ENCODE data around the gene SLC25A12. TPM values are rescaled to one million over a fixed set of nuclear protein-coding genes. Genes with fewer than 3 reads are reported as not detected.
"Not testable (repeated sequence)": the region's sequence is repeated elsewhere in the genome, so short reads cannot be mapped to it uniquely, and the experiment has no call there.

Gene SLC25A12
- total RNA-seq, 2 experiments from 2014 or later, result 8.7 to 9.5 TPM

DNA sequence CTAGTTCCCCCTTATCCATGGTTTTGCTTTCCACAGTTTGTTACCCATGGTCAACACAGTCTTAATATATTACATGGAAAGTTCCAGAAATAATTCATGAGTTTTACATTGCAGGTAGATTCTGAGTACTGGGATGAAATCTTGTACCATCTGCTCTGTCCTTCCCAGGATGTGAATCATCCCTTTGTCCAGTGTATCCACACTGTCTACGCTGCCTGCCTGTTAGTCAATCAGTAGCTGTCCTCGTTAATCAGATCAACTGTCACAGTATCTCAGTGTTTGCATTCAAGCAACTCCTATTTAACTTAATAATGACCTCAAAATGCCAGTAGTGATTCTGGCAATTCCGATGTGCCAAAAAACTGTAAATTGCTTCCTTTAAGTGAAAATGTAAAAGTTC lies 130.4 kb downstream of the SLC25A12 start:
- Mint-ChIP-seq H3K27me3 (no peaks in the 10 kb centered on the region), H3K4me3 (no peak overlapping the region), H3K4me1 (ENCODE audit: low read depth) (no peaks in the 10 kb centered on the region), H3K9me3 (no peaks in the 10 kb centered on the region), H3K36me3 (ENCODE audit: low read depth) (peaks cover 64% of the 10 kb centered on the region), H3K27ac (no peak overlapping the region)
- TF ChIP-seq, protein P1, sequence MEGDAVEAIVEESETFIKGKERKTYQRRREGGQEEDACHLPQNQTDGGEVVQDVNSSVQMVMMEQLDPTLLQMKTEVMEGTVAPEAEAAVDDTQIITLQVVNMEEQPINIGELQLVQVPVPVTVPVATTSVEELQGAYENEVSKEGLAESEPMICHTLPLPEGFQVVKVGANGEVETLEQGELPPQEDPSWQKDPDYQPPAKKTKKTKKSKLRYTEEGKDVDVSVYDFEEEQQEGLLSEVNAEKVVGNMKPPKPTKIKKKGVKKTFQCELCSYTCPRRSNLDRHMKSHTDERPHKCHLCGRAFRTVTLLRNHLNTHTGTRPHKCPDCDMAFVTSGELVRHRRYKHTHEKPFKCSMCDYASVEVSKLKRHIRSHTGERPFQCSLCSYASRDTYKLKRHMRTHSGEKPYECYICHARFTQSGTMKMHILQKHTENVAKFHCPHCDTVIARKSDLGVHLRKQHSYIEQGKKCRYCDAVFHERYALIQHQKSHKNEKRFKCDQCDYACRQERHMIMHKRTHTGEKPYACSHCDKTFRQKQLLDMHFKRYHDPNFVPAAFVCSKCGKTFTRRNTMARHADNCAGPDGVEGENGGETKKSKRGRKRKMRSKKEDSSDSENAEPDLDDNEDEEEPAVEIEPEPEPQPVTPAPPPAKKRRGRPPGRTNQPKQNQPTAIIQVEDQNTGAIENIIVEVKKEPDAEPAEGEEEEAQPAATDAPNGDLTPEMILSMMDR (IDR thresholded peaks at IDR 0.05), result no peak
- ChIA-PET CTCF (no interaction called here), POLR2A (no interaction called here)
- peaks cover 8% of the 10 kb centered on the region for H3K36me3 ChIP-seq (ENCODE audit: insufficient read depth, low read length)
- no peak for DNase-seq
- no peak overlapping the region for H3K27ac ChIP-seq (ENCODE audit: low read depth in 1 of 2, low read length in 2 of 2)
- ATAC-seq (ENCODE audit: poor library complexity), result no peak
- no peaks in the 10 kb centered on the region for H3K4me1 ChIP-seq (ENCODE audit: insufficient read depth, low read length)
- H3K9me3 ChIP-seq (ENCODE audit: control insufficient read depth in 1 of 2, insufficient read depth in 1 of 2, low read length in 2 of 2), result no peaks in the 10 kb centered on the region
- no peaks in the 10 kb centered on the region for H3K27me3 ChIP-seq (ENCODE audit: control insufficient read depth in 1 of 2, insufficient read depth in 2 of 2, low read length in 2 of 2)
- intact Hi-C loops (cut with DNase I, micrococcal nuclease), result no loop called here
- no peak overlapping the region for H3K4me3 ChIP-seq (ENCODE audit: low read length)

DNA sequence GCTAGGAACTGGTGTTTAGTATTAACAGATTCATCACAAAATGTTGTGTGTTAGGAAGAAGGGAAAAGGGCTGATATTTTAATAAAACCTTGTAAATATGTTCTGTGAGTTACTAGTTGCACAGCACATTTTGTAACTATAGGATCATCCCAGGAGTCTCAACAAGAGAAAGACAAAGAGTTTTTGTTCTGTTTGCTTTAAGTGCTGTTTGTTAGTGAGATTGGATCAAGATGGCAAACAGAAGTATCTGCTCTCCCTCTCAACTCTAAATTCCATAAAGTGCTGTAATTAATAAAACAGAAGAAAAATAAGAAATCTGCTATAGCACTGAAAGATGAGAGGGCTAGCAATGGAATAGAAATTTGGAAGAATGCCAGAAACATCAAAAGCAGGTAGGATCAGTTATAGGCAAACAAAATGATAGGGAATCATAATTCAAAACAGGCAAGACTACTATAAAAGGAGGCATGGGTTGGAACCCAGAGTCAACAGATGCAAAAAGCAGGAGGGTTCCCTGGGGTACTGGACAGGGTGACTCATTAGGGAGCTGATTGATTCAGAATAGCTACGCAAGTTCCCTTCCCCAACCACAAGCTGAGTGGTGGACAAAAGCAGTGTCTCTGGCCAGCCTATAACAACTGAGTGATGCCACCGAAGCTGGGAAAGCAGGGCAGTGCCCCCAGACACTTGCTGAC lies 131.0 kb downstream of the SLC25A12 start:
- no peaks in the 10 kb centered on the region for H3K4me1 ChIP-seq (ENCODE audit: insufficient read depth, low read length)
- ChIA-PET CTCF (no interaction called here), POLR2A (no interaction called here)
- intact Hi-C loops (cut with DNase I, micrococcal nuclease), result no loop called here
- no peak overlapping the region for H3K4me3 ChIP-seq (ENCODE audit: low read length)
- H3K4me3 Mint-ChIP-seq, result no peak overlapping the region
- DNase-seq, result no peak
- H3K27ac ChIP-seq (ENCODE audit: low read depth in 1 of 2, low read length in 2 of 2), result no peak overlapping the region
- peaks cover 3% of the 10 kb centered on the region for H3K9me3 Mint-ChIP-seq
- TF ChIP-seq, protein P1 (IDR thresholded peaks at IDR 0.05), result no peak
- H3K9me3 ChIP-seq (ENCODE audit: control insufficient read depth in 1 of 2, insufficient read depth in 1 of 2, low read length in 2 of 2), result no peaks in the 10 kb centered on the region
- peaks cover 69% of the 10 kb centered on the region for H3K36me3 Mint-ChIP-seq (ENCODE audit: low read depth)
- H3K4me1 Mint-ChIP-seq (ENCODE audit: low read depth), result no peaks in the 10 kb centered on the region
- peaks cover 8% of the 10 kb centered on the region for H3K36me3 ChIP-seq (ENCODE audit: insufficient read depth, low read length)
- ATAC-seq (ENCODE audit: poor library complexity), result no peak
- no peaks in the 10 kb centered on the region for H3K27me3 ChIP-seq (ENCODE audit: control insufficient read depth in 1 of 2, insufficient read depth in 2 of 2, low read length in 2 of 2)
- H3K27ac Mint-ChIP-seq, result no peak overlapping the region
- H3K27me3 Mint-ChIP-seq, result no peaks in the 10 kb centered on the region

DNA sequence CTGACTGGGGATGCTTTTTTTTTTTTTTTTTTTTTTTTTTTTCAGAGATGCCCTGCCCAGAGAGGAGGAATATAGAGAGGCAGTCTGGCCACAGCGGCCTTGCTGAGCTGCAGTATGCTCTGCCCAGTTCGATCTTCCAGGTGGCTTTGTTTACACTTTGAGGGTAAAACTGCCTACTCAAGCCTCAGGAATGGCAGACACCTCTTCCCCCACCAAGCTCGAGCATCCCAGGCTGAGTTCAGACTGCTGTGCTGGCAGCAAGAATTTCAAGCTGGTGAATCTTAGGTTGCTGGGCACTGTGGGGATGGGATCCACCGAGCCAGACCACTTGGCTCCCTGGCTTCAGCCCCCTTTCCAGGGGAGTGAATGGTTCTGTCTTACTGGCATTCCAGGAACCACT lies 132.9 kb downstream of the SLC25A12 start:
- H3K9me3 ChIP-seq (ENCODE audit: control insufficient read depth in 1 of 2, insufficient read depth in 1 of 2, low read length in 2 of 2); H3K27ac ChIP-seq (ENCODE audit: low read depth in 1 of 2, low read length in 2 of 2); ATAC-seq (ENCODE audit: poor library complexity); intact Hi-C loops (cut with DNase I, micrococcal nuclease); H3K4me1 Mint-ChIP-seq (ENCODE audit: low read depth); H3K27me3 ChIP-seq (ENCODE audit: control insufficient read depth in 1 of 2, insufficient read depth in 2 of 2, low read length in 2 of 2); H3K27ac Mint-ChIP-seq; POLR2A ChIA-PET; H3K36me3 ChIP-seq (ENCODE audit: insufficient read depth, low read length); DNase-seq; H3K9me3 Mint-ChIP-seq; H3K27me3 Mint-ChIP-seq; H3K4me1 ChIP-seq (ENCODE audit: insufficient read depth, low read length); CTCF ChIA-PET; H3K4me3 ChIP-seq (ENCODE audit: low read length); H3K4me3 Mint-ChIP-seq: not testable (repeated sequence)
- H3K36me3 Mint-ChIP-seq (ENCODE audit: low read depth), result peaks cover 73% of the 10 kb centered on the region

DNA sequence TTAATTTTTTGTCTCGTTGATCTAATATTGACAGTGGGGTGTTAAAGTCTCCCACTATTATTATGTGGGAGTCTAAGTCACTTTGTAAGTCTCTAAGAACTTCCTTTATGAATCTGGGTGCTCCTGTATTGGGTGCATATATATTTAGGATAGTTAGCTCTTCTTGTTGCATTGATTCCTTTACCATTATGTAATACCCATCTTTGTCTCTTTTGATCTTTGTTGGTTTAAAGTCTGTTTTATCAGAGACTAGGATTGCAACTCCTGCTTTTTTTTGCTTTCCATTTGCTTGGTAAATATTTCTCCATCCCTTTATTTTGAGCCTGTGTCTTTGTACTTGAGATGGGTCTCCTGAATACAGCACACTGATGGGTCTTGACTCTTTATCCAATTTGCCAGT lies 135.3 kb downstream of the SLC25A12 start:
- ATAC-seq (ENCODE audit: poor library complexity); H3K27ac Mint-ChIP-seq; CTCF ChIA-PET; H3K27ac ChIP-seq (ENCODE audit: low read depth in 1 of 2, low read length in 2 of 2); POLR2A ChIA-PET; H3K36me3 ChIP-seq (ENCODE audit: insufficient read depth, low read length); H3K27me3 ChIP-seq (ENCODE audit: control insufficient read depth in 1 of 2, insufficient read depth in 2 of 2, low read length in 2 of 2); H3K9me3 ChIP-seq (ENCODE audit: control insufficient read depth in 1 of 2, insufficient read depth in 1 of 2, low read length in 2 of 2); DNase-seq; H3K4me1 Mint-ChIP-seq (ENCODE audit: low read depth); H3K9me3 Mint-ChIP-seq; H3K4me1 ChIP-seq (ENCODE audit: insufficient read depth, low read length); H3K4me3 Mint-ChIP-seq; H3K27me3 Mint-ChIP-seq; intact Hi-C loops (cut with DNase I, micrococcal nuclease); H3K4me3 ChIP-seq (ENCODE audit: low read length): not testable (repeated sequence)
- H3K36me3 Mint-ChIP-seq (ENCODE audit: low read depth), result peaks cover 93% of the 10 kb centered on the region
